MM.1S (cell line): ENCODE results near the gene CDKL2.
A peak's percentile ranks its signal among the peaks of the same experiment; 100 is the strongest.

Experiments
- DNase-seq: peaks from one replicate; pipeline ENCODE4 v3.0.0-alpha.2; 2015
- H2AFZ ChIP-seq: fragments of 300-600 bp; sonication (generic); 2 replicates; pipeline ENCODE4 v1.6.0; 2016; ENCODE audit warnings: antibody characterized with exemption, low read length
- H3F3A ChIP-seq: fragments of 300-600 bp; sonication (generic); 2 replicates; pipeline ENCODE4 v1.6.1; 2016; ENCODE audit warnings: mild to moderate bottlenecking, antibody characterized with exemption, low read length, moderate library complexity, mixed read lengths; ENCODE audit not compliant: insufficient read depth
- H3K27ac ChIP-seq: fragments of 300-600 bp; sonication (generic); 2 replicates; pipeline ENCODE4 v1.5.1; 2016; ENCODE audit warnings: mild to moderate bottlenecking, low read length
- H3K27me3 ChIP-seq: fragments of 300-600 bp; sonication (generic); replicated peaks from 2 replicates; pipeline ENCODE4 v1.6.0; 2016; ENCODE audit warnings: low read length; ENCODE audit not compliant: insufficient read depth
- H3K36me3 ChIP-seq: fragments of 300-600 bp; sonication (generic); replicated peaks from 2 replicates; pipeline ENCODE4 v1.6.1; 2016; ENCODE audit warnings: mild to moderate bottlenecking, low read length, mixed read lengths; ENCODE audit not compliant: insufficient read depth
- H3K4me1 ChIP-seq: fragments of 300-600 bp; sonication (generic); 2 replicates; pipeline ENCODE4 v1.6.1; 2016; ENCODE audit warnings: low read length, mixed read lengths
- H3K4me2 ChIP-seq: fragments of 300-600 bp; sonication (generic); 2 replicates; pipeline ENCODE4 v1.6.0; 2016; ENCODE audit warnings: low read depth, low read length
- H3K4me3 ChIP-seq: fragments of 300-600 bp; sonication (generic); 2 replicates; pipeline ENCODE4 v1.5.1; 2016; ENCODE audit warnings: low read length, mixed read lengths
- H3K79me2 ChIP-seq: fragments of 300-600 bp; sonication (generic); 2 replicates; pipeline ENCODE4 v1.6.1; 2016; ENCODE audit warnings: mixed run types, low read length, mixed read lengths
- H3K9ac ChIP-seq: fragments of 300-600 bp; sonication (generic); 2 replicates; pipeline ENCODE4 v1.6.1; 2016; ENCODE audit warnings: low read length, mixed read lengths
- H3K9me2 ChIP-seq: fragments of 300-600 bp; sonication (generic); replicated peaks from 2 replicates; pipeline ENCODE4 v1.6.1; 2016; ENCODE audit warnings: mild to moderate bottlenecking, low read length, mixed read lengths; ENCODE audit not compliant: insufficient read depth
- H3K9me3 ChIP-seq: fragments of 300-600 bp; sonication (generic); replicated peaks from 2 replicates; pipeline ENCODE4 v1.6.1; 2016; ENCODE audit warnings: mild to moderate bottlenecking, low read length, mixed read lengths; ENCODE audit not compliant: insufficient read depth
- H4K20me1 ChIP-seq: fragments of 300-600 bp; sonication (generic); 2 replicates; pipeline ENCODE4 v1.6.1; 2016; ENCODE audit warnings: mild to moderate bottlenecking, low read length, moderate library complexity, mixed read lengths; ENCODE audit not compliant: insufficient read depth
- EZH2 ChIP-seq: fragments of 300-600 bp; sonication (generic); optimal IDR thresholded peaks from 2 replicates; pipeline ENCODE3; 2017; ENCODE audit warnings: low read depth, mild to moderate bottlenecking, antibody characterized with exemption, low read length, mixed read lengths
- EZH2phosphoT487 ChIP-seq: fragments of 300-600 bp; sonication (generic); IDR thresholded peaks from 2 replicates; pipeline ENCODE4 v1.6.1; 2018; ENCODE audit warnings: antibody characterized with exemption, low read length
- TF ChIP-seq, protein P1 (sequence below): fragments of 300-600 bp; sonication (generic); IDR thresholded peaks from 2 replicates; pipeline ENCODE4 v1.5.1; 2016; ENCODE audit warnings: antibody characterized with exemption, low read length, mixed read lengths

Gene CDKL2

DNA sequence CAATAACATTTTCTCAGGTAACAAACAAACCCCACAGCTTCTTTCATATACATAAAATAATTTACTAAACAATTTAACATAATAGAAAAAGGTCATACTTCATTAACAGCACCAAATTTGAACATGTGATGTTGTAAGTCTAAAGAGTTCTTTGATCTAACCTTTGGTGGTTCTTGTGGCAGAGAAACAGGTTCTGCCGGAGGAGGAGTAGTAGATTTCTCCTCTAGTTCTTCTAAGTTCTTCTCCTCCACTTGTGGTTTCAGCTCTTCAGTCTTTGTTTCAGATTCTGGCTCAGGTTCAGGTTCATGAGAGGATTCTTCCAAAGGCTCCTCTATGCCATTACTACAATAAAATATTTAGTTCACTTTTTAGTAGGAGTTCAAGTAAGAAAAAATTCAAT is 24.6 kb upstream of the CDKL2 start:
- H3K4me2 ChIP-seq: no peak overlapping the region
- no peak overlapping the region for H3K9ac ChIP-seq
- no peak overlapping the region for H2AFZ ChIP-seq
- no peaks in the 10 kb centered on the region for H3K27me3 ChIP-seq
- H3K9me2 ChIP-seq: no peaks in the 10 kb centered on the region
- peaks cover 5% of the 10 kb centered on the region; the same call in 1 of the 2 replicates for H3F3A ChIP-seq
- H3K79me2 ChIP-seq: peaks cover 85% of the 10 kb centered on the region
- H3K27ac ChIP-seq: peak overlapping the region; percentile 46; the same call in 1 of the 2 replicates
- H4K20me1 ChIP-seq: no peaks in the 10 kb centered on the region
- no peak overlapping the region for H3K4me3 ChIP-seq
- peaks cover 15% of the 10 kb centered on the region for H3K36me3 ChIP-seq
- H3K4me1 ChIP-seq: peaks cover 21% of the 10 kb centered on the region
- TF ChIP-seq EZH2phosphoT487 (no peak), EZH2 (no peak)
- TF ChIP-seq, protein P1, sequence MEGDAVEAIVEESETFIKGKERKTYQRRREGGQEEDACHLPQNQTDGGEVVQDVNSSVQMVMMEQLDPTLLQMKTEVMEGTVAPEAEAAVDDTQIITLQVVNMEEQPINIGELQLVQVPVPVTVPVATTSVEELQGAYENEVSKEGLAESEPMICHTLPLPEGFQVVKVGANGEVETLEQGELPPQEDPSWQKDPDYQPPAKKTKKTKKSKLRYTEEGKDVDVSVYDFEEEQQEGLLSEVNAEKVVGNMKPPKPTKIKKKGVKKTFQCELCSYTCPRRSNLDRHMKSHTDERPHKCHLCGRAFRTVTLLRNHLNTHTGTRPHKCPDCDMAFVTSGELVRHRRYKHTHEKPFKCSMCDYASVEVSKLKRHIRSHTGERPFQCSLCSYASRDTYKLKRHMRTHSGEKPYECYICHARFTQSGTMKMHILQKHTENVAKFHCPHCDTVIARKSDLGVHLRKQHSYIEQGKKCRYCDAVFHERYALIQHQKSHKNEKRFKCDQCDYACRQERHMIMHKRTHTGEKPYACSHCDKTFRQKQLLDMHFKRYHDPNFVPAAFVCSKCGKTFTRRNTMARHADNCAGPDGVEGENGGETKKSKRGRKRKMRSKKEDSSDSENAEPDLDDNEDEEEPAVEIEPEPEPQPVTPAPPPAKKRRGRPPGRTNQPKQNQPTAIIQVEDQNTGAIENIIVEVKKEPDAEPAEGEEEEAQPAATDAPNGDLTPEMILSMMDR: no peak
- no peak for DNase-seq
- no peaks in the 10 kb centered on the region for H3K9me3 ChIP-seq

DNA sequence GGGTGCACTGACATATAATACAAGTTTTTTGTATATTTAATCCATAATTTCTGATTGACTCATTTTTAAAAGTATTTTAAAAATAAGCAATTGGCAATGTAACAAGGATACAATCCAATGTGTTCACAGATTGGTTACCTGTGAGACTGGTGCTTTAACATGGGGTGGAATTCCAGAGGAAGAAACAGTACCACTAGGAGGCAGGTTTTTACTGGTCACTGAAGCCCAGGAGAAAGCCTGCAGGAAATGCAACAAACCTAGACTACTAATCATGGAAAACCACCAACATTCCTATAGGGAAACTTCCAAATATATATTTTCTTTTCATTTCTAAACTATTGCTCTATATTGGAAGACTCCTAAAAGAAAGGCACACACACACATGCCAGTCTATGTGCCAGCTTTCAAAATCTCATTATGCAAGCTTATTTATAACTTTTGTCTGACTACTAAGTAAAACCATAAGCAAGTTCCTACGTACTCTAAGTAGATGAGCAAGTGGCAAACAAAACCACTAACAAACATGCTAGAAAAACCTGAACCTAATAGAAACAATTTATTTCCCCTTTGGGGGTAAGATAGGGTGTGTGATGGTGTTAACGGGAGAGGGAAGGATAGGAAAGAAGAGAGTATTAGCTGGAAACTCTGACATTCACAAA is 23.6 kb upstream of the CDKL2 start:
- Histone ChIP-seq H3K79me2 (peaks cover 84% of the 10 kb centered on the region), H3K9me2 (no peaks in the 10 kb centered on the region), H2AFZ (no peak overlapping the region), H3K9ac (no peak overlapping the region), H3K27ac (no peak overlapping the region), H3K4me3 (no peak overlapping the region), H3K4me2 (no peak overlapping the region), H3K9me3 (no peaks in the 10 kb centered on the region), H3F3A (peaks cover 5% of the 10 kb centered on the region; the same call in 1 of the 2 replicates), H3K4me1 (peaks cover 21% of the 10 kb centered on the region), H3K27me3 (no peaks in the 10 kb centered on the region), H4K20me1 (no peaks in the 10 kb centered on the region), H3K36me3 (peaks cover 15% of the 10 kb centered on the region)
- no peak for DNase-seq
- TF ChIP-seq EZH2: no peak
- TF ChIP-seq, protein P1: peak; percentile 31
- no peak for TF ChIP-seq EZH2phosphoT487

GRCh38 chr4:75644095-75644494 is 13.8 kb upstream of the CDKL2 start:
- Histone ChIP-seq H3K9ac (no peak overlapping the region), H3K27ac (no peak overlapping the region), H3F3A (no peaks in the 10 kb centered on the region), H3K4me3 (no peak overlapping the region), H3K4me1 (no peaks in the 10 kb centered on the region), H3K79me2 (0 out of 2 replicates have a peak, but pooled peaks cover 8% of the 10 kb centered on the region), H3K27me3 (no peaks in the 10 kb centered on the region), H3K4me2 (no peak overlapping the region), H4K20me1 (0 out of 2 replicates have a peak, but pooled peaks cover 4% of the 10 kb centered on the region), H3K36me3 (peaks cover 18% of the 10 kb centered on the region), H3K9me3 (no peaks in the 10 kb centered on the region), H3K9me2 (no peaks in the 10 kb centered on the region), H2AFZ (no peak overlapping the region)
- DNase-seq: no peak
- TF ChIP-seq EZH2phosphoT487 (no peak), EZH2 (no peak)
- TF ChIP-seq, protein P1: no peak
